Kidney epithelial cell (primary cell): ENCODE data around the gene CORO2A. TPM values are rescaled to one million over a fixed set of nuclear protein-coding genes. Genes with fewer than 3 reads are reported as not detected.
"Not testable (repeated sequence)": the region's sequence is repeated elsewhere in the genome, so short reads cannot be mapped to it uniquely, and the experiment has no call there.

Experiments used
- DNase-seq: peaks from one replicate; pipeline ENCODE4 v3.0.0-alpha.2; 2010; ENCODE audit warnings: low read depth
- H3K27me3 ChIP-seq: 2 replicates; pipeline ENCODE4 v1.6.0; 2011; ENCODE audit warnings: low read length; ENCODE audit not compliant: control insufficient read depth, insufficient read depth
- H3K36me3 ChIP-seq: 2 replicates; pipeline ENCODE4 v1.5.1; 2011; ENCODE audit warnings: low read length; ENCODE audit not compliant: control insufficient read depth, insufficient read depth
- H3K4me3 ChIP-seq: 2 replicates; pipeline ENCODE4 v1.5.1; 2011; ENCODE audit warnings: low read depth, mild to moderate bottlenecking, control low read depth, low read length
- total RNA-seq: library from RNA; depleted of rRNA; stranded (reverse); fragments of >200 nt; gene quantifications from 2 replicates; pipeline ENCODE4 v1.2.3, GENCODE V29; 2015
- TF ChIP-seq, protein P1 (sequence below): IDR thresholded peaks from 2 replicates; pipeline ENCODE4 v1.5.1; 2011; ENCODE audit warnings: mild to moderate bottlenecking, moderate library complexity, low read length, control low read depth, inconsistent platforms; ENCODE audit not compliant: insufficient read depth, poor library complexity, severe bottlenecking

Gene CORO2A
- total RNA-seq, 1 donor from 2014 or later = 7.8 TPM

DNA sequence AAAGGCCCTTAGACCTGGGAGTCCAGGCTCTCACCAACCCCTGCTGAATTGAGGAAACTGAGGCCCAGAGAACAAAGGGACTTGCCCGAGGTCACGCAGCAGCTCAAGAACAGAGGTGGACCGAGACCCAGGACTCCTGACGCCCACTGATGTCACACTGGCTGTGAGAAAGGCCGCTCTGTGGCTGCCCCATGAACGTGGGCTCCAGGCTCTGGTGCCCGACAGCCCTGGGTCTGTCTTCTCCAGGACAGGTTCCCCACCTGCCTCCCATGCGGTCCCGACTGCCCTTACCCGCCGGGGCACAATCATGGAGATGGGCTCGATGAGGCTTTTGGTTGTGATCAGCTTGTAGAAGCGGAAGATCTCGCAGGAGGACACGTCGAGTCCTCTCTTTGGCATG is 64.1 kb downstream of the CORO2A start:
- no peak for DNase-seq
- no peak overlapping the region for H3K4me3 ChIP-seq
- no peaks in the 10 kb centered on the region for H3K36me3 ChIP-seq
- TF ChIP-seq, protein P1, sequence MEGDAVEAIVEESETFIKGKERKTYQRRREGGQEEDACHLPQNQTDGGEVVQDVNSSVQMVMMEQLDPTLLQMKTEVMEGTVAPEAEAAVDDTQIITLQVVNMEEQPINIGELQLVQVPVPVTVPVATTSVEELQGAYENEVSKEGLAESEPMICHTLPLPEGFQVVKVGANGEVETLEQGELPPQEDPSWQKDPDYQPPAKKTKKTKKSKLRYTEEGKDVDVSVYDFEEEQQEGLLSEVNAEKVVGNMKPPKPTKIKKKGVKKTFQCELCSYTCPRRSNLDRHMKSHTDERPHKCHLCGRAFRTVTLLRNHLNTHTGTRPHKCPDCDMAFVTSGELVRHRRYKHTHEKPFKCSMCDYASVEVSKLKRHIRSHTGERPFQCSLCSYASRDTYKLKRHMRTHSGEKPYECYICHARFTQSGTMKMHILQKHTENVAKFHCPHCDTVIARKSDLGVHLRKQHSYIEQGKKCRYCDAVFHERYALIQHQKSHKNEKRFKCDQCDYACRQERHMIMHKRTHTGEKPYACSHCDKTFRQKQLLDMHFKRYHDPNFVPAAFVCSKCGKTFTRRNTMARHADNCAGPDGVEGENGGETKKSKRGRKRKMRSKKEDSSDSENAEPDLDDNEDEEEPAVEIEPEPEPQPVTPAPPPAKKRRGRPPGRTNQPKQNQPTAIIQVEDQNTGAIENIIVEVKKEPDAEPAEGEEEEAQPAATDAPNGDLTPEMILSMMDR = no peak
- no peaks in the 10 kb centered on the region for H3K27me3 ChIP-seq

- Histone ChIP-seq H3K4me3 (no peak overlapping the region), H3K27me3 (no peaks in the 10 kb centered on the region), H3K36me3 (no peaks in the 10 kb centered on the region)
- DNase-seq = no peak
- TF ChIP-seq, protein P1 = no peak
Observed at GRCh38 chr9:98127226-98127625, 65.2 kb downstream of the CORO2A start.

DNA sequence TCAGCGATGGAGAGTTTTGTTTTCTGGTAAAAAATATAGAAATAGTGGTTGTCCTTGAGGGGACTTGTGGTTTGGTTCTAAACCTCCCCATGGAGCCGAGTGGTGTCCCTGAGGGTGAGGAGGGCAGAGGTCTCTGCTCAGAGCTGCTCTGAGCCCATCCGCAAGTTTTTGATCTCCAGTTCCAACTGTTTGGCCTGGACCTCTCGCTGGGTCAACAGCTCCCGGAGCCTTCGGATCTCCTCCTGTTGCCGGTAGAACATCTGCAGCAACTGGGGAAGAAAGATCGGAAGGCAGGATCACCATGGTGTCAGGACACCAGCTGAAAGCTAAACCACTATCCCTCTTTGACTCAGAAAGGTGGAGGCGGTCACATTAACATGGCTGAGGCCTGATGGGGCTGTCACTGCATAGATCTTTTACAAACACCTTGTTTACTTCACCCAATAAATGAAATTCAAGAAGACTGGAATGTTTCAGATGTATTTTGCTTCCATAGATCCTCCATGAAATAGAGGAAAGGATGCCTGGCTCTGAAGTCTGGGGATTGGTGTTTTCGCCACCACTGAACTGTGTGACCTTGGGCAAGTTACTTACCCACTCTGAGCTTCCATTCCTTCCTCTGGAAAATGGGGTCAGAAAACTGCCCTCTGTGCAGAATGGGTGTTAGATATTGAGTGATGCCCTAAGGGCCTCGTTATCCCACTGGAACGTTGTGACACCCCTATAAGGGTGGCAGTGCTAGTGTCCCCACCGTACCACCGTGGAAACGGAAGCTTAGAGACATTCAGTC is 67.6 kb downstream of the CORO2A start:
- TF ChIP-seq, protein P1 = no peak
- no peak overlapping the region for H3K4me3 ChIP-seq
- no peaks in the 10 kb centered on the region for H3K27me3 ChIP-seq
- no peaks in the 10 kb centered on the region for H3K36me3 ChIP-seq
- DNase-seq = no peak

GRCh38 chr9:98124091-98124490 is 68.3 kb downstream of the CORO2A start:
- not testable (repeated sequence) for H3K36me3 ChIP-seq, DNase-seq, H3K4me3 ChIP-seq, H3K27me3 ChIP-seq

DNA sequence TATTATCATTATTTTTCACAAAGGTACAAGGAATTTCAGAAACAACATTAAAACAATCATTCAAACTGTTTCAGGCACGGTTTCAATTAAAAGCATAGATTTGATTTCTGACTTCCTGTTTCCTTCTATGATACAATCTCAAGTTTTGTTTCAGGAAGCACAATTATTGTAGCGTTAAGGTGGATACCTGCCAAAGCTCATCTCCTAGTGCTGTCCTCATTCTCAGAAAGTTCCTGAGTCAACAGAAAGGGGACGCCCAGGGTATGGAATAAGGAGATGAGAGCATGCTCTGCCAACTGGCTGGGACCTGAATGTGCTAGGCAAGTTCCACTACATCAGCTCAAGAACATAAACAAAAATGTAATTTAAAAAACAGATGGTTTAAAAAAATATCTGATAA is 71.4 kb downstream of the CORO2A start:
- Histone ChIP-seq H3K36me3 (no peaks in the 10 kb centered on the region), H3K27me3 (no peaks in the 10 kb centered on the region), H3K4me3 (no peak overlapping the region)
- DNase-seq = no peak
- TF ChIP-seq, protein P1 = no peak

GRCh38 chr9:98120476-98120875 is 72.0 kb downstream of the CORO2A start:
- DNase-seq = no peak
- TF ChIP-seq, protein P1 = no peak
- H3K4me3 ChIP-seq = no peak overlapping the region
- H3K36me3 ChIP-seq = no peaks in the 10 kb centered on the region
- H3K27me3 ChIP-seq = no peaks in the 10 kb centered on the region
